GM15510 (cell line): Measurements from ENCODE around the gene CRTC1.

ENCODE experiments used
- POLR2A ChIP-seq: IDR thresholded peaks from 3 replicates; pipeline ENCODE4 v1.6.1; 2011; ENCODE audit warnings: borderline replicate concordance; ENCODE audit not compliant: insufficient read length; ENCODE audit errors: extremely low read depth

The CRTC1 gene

GRCh38 chr19:18788529-18789421 is 105.3 kb downstream of the CRTC1 start:
- TF ChIP-seq POLR2A = no peak

- TF ChIP-seq POLR2A = no peak
Observed at GRCh38 chr19:18789422-18789869, 106.0 kb downstream of the CRTC1 start.

GRCh38 chr19:18789883-18790565 is 106.5 kb downstream of the CRTC1 start:
- TF ChIP-seq POLR2A = no peak

- no peak for TF ChIP-seq POLR2A
Observed at GRCh38 chr19:18790566-18791314, 107.3 kb downstream of the CRTC1 start, which contains the start of gene COMP. TSS of gene COMP (minus strand) at chr19:18791305. CDS start at chr19:18791269, 36 bp downstream.

- TF ChIP-seq POLR2A = no peak
Observed at GRCh38 chr19:18791315-18791678, 107.8 kb downstream of the CRTC1 start.

GRCh38 chr19:18792661-18793060 is 109.2 kb downstream of the CRTC1 start:
- TF ChIP-seq POLR2A = no peak

- no peak for TF ChIP-seq POLR2A
Observed at GRCh38 chr19:18793144-18794028, 109.9 kb downstream of the CRTC1 start.

GRCh38 chr19:18794029-18794313 is 110.5 kb downstream of the CRTC1 start:
- TF ChIP-seq POLR2A = no peak

GRCh38 chr19:18794692-18795091 is 111.2 kb downstream of the CRTC1 start:
- no peak for TF ChIP-seq POLR2A

GRCh38 chr19:18795540-18795939 is 112.1 kb downstream of the CRTC1 start:
- TF ChIP-seq POLR2A = no peak

GRCh38 chr19:18796239-18796638 is 112.8 kb downstream of the CRTC1 start:
- no peak for TF ChIP-seq POLR2A

GRCh38 chr19:18798384-18799352 is 115.2 kb downstream of the CRTC1 start:
- TF ChIP-seq POLR2A = no peak

- TF ChIP-seq POLR2A = no peak
Observed at GRCh38 chr19:18799389-18799970, 116.0 kb downstream of the CRTC1 start.
